Hepatocyte (in vitro differentiated cells): ENCODE results near the gene RASAL2.

Experiments
- EZH2 ChIP-seq: fragments of 200-600 bp; sonication (generic); IDR thresholded peaks from 2 replicates; pipeline ENCODE4 v1.6.1; 2016; ENCODE audit warnings: antibody characterized with exemption, mild to moderate bottlenecking, borderline replicate concordance
- TF ChIP-seq, protein P1 (sequence below): fragments of 200-600 bp; sonication (generic); IDR thresholded peaks from 2 replicates; pipeline ENCODE4 v1.5.1; 2016; ENCODE audit warnings: antibody characterized with exemption, mild to moderate bottlenecking; ENCODE audit not compliant: poor library complexity

DNA sequence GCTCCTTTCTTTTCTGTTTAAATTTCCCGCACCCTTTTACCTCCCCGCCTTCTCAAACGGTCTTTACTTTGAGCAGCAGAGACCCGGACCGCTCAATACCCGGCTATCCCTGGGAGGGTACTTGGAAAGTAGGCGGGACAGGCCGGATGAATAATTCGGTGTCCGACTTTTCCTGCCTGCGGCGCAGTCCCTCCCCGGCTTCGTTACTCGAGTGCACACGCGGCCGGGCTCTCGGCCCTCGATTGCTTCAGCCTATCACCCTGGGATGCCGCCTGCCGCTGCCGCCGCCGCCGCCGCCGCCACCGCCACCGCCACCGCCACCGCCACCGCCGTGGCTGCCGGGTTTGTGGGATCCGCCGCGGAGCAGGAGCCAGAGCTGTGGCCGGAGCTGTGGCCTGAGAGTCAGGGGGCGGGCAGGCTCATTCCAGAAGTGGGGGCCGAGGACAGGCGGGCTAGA is 382 bp upstream of the RASAL2 start:
- TF ChIP-seq, protein P1, sequence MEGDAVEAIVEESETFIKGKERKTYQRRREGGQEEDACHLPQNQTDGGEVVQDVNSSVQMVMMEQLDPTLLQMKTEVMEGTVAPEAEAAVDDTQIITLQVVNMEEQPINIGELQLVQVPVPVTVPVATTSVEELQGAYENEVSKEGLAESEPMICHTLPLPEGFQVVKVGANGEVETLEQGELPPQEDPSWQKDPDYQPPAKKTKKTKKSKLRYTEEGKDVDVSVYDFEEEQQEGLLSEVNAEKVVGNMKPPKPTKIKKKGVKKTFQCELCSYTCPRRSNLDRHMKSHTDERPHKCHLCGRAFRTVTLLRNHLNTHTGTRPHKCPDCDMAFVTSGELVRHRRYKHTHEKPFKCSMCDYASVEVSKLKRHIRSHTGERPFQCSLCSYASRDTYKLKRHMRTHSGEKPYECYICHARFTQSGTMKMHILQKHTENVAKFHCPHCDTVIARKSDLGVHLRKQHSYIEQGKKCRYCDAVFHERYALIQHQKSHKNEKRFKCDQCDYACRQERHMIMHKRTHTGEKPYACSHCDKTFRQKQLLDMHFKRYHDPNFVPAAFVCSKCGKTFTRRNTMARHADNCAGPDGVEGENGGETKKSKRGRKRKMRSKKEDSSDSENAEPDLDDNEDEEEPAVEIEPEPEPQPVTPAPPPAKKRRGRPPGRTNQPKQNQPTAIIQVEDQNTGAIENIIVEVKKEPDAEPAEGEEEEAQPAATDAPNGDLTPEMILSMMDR: no peak
- no peak for TF ChIP-seq EZH2
